Stimulated activated CD4-positive, alpha-beta T cell treated with anti-CD3 and anti-CD28 coated beads, TNF-alpha, amount 100 ng/mL, for 48 hours (primary cell): Measurements from ENCODE around the gene MAGI2.

ENCODE experiments used
- DNase-seq, 3 donors: peaks; one replicate each; pipeline ENCODE4 v3.0.0-alpha.2; 2020; ENCODE audit warnings: low read depth in 3 of 3

The MAGI2 gene

DNA sequence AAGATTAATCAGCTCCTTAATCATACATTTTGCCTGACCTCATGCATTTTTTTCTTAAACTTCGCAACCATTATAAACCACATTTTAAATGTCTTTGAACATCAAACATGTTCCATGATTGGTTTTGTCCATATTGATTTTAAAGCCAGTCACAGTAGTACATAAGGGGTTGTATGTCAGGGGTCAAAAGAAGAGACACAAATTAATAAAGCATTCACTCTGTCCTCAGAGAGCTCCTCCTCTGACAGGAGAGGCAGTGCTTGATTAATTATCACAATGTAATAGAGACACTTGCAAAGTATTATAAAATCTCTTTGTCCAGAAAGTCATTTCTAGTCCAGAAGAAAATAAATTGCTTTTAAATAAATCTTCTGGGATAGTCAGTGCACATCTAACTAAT lies 195.5 kb downstream of the MAGI2 start:
- no peak for DNase-seq

- no peak for DNase-seq
Observed at GRCh38 chr7:79245623-79246249, 207.7 kb downstream of the MAGI2 start.

GRCh38 chr7:79244482-79244881 lies 209.0 kb downstream of the MAGI2 start:
- DNase-seq: no peak

DNA sequence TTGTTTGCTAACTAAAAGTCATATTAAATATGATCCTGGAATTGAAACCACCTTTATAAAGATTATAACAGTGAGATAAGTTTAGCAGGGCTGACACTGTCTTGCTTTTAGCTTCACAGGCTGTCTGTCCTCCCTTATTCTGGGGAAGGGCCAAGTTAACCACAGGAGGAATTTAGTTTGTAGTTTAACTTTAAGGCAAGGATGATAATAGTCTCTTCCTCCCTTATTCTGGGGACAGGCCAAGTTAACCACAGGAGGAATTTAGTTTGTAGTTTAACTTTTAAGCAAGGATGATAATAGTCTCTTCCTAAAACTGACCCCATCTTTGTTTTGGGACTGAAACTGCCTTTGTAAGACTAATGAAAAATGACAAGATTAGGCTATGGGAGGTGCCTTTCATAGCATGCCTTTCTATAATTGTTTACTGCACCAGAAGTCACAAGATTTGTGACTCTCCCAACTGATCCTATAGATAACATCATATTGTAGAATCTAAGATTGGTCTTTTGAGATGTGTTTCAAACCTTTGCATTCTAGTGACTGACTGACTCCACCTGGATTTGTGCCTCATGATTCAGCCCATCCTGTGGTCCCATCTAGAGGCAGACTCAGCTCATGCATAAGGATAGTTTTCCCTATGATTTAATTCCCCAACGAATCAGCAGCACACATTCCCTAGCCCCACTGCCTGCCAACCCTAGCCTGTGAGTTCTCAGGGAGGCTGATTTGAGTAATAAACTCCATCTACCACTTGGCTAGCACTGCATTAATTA lies 212.0 kb downstream of the MAGI2 start:
- DNase-seq: no peak

DNA sequence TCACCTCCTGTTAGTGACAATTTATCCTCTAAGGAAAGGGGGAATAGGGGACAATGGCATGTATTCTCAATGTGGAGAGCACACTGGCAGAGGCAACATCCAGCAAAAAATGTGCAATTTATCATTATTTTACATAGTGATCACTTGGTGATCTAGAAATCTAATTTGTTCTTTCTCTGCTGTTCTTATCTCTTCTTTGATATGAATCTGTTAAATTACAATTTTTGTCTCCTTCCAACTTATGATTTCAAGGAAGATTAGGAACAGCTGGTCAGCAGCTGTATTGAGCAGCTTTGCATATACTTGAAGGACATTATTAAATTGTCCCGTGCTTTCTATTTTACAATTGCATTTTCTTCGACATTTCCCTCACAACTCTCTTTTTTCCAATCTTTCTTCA lies 213.1 kb downstream of the MAGI2 start:
- DNase-seq: no peak

DNA sequence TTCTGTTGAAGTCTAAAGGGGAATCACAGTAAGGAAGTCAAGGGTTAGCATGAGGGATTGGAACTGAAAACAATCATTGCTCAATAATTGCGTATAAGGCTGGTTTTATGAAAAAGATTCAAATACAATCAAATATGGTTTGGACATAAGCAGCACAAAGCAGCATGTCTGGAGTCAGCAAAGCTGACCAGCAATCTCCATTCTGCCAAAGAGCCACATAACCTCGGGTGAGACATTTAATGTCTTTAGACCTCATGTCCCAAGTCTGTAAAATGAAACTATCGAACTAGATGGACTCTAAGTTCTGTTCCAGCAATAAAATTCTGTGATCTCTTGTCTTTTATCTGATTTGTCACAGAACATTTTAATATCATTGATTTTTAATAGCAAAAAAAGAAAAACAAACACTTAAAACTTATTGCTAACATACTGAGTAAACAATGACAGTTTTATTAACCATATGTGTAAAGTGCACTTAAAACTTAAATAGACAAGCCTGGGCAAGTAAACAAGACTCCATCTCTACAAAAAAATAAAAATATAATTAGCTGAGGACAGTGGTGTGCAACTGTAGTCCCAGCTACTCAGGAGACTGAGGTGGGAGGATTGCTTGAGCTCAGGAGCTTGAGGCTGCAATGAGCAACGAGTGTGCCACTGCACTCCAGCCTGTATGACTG lies 217.0 kb downstream of the MAGI2 start:
- DNase-seq: no peak

DNA sequence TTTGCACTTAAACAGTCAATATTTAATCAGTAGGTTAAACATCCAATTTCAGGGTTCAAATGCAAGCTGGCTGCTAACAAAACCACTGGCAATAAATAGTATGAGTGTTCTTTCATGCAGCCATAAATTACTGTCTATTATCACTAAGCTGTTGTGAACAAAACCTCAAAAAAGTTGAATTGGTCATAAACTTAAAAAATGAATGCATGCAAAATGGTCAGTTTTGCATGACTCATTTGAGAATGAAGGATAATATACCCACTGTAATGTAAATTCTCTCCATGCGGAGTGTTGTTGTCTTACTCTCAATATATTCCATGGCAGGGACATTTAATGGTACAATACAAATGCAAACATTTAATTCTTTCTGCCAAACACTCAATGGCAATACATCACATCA lies 226.4 kb downstream of the MAGI2 start:
- no peak for DNase-seq

DNA sequence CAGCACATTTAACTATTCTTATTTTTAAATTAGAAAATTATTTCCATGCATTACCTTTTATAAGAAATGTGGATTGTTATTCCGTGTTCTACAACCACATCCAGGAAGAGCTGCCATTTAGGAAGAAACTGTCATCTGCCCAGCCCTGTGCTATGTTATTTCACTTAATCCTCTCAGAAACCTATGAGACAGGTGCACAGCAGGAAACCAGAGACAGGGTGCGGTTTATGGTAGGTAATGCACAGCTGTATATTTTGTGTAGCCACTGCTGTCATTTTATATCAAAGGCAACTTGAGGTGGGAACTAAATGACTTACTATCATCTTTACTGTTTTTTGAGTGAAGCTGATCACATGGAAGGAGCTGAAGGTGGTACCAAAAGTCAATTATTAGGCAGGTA lies 232.3 kb downstream of the MAGI2 start:
- DNase-seq: no peak

DNA sequence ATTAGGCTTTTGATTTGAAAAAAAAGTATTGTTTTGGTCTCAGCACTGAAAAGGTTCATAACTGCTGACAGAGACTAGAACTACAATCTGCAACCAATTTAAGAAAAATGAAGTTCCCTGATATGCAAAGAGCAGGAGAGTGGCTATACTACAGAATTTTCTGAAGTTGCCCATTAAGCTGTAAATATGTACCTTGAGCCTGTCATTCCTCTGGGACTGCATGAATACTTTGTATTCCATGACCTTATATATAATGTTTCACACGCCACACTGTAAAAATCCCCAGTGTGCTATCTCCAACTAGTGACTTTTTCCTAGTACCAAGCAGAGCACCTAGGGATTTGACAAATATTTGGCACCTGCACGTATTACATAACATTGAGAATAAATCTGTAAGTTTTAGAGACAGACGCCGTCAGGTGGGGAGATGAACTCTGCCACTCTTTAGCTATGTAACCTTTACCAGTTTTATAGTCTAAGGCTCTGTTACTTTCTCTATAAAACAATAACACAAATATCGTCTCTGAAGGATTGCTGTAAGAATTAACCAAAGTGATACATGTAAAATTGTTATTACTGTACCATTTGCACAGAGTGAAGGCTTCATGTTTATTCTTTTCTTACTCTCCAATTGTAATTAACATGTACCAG lies 235.4 kb downstream of the MAGI2 start:
- DNase-seq: no peak

DNA sequence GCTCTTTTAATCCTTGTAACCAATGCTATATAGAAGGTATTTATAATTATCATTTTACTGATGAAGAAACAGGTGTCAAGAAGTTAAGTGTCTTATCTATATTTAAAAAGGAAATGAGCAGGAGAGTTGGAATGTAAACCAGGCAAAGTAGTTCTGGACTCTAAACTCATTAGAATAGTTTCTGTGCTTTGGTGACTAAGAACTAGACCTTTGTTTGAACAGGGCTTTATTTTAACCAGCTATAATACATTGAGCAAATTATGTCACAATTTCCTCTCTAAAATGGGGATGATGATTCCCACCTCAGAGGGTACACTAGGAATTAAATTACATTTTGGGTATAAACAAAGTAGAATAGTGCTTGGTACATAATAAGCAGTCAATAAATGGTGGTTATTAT lies 236.0 kb downstream of the MAGI2 start:
- no peak for DNase-seq

DNA sequence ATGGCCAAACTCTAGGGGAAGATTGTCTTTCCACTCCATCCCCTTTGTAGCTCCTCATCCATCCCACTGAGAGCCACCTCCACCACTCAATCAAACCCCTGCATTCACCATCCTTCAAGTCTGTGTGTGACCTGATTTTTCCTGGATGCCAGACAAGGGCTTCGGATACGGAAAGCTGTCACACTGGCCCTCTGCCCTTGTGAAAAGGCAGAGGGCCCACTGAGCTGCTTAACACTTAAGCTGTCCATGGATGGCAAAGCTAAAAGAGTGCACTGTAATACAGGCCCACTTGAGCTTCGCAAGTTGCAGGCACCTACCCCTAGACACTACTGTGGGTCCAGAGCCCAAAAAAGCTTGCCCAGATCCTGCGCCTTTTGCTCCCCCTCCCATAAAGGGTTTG lies 237.2 kb downstream of the MAGI2 start:
- DNase-seq: no peak

GRCh38 chr7:79212334-79212733 lies 241.1 kb downstream of the MAGI2 start:
- DNase-seq: no peak

DNA sequence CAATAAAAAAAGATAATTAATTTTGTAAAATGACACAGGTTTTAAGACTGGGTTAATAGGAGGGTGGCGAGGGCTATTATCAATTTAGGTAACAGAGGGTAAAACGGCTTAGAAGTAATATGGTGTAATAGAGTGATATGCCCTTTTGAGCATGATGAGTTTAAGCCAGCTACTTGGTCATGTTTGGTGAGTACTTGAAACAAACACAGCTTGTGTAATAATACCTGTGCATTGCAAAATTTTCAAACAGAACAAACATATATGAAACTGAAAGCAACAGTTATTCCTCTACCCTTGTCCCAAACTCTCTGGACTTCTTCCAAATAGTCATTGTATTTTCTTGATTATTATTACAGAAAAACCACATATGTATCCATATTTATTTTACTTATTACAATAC lies 241.7 kb downstream of the MAGI2 start:
- DNase-seq: no peak

DNA sequence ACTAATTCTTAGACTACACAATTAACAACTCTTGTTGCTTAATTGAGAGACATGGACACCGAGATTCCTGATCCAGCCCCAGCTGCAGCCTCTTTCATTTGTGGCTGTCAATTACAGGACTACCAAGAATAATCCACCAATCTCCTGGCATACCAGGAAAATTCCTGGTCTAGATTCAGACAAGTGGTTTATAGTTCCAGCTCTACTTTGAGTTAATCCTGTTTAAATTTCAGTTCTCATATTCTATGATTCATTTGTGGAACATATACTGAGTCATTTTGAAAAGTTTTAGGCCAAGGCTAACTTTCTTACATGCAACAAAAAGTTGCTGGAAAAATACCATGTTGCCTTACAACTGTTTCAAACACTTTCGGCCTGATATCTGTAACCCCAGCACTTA lies 253.5 kb downstream of the MAGI2 start:
- no peak for DNase-seq

- DNase-seq: no peak
Observed at GRCh38 chr7:79199266-79199665, 254.2 kb downstream of the MAGI2 start.

GRCh38 chr7:79185605-79186004 lies 267.9 kb downstream of the MAGI2 start:
- DNase-seq: no peak

DNA sequence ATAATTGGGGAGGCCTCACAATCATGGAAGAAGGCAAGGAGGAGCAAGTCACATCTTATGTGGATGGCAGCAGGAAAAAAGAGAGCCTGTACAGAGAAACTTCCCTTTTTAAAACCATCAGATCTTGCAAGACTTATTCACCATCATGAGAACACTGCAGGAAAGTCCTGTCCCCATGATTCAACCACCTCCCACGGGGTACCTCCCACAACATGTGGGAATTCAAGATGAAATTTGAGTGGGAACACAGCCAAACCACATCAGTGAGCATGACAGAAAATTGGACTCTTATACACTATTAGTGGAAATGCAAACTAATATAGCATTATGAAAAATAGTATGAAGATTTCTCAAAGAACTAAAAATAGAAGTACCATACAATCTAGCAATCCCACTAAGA lies 271.2 kb downstream of the MAGI2 start:
- DNase-seq: no peak

GRCh38 chr7:79180533-79180932 lies 272.9 kb downstream of the MAGI2 start:
- DNase-seq: no peak

GRCh38 chr7:79176859-79177477 lies 276.5 kb downstream of the MAGI2 start:
- no peak for DNase-seq

GRCh38 chr7:79175374-79175773 lies 278.1 kb downstream of the MAGI2 start:
- DNase-seq: no peak

GRCh38 chr7:79165225-79165624 lies 288.2 kb downstream of the MAGI2 start:
- DNase-seq: no peak

GRCh38 chr7:79159040-79159664 lies 294.3 kb downstream of the MAGI2 start:
- DNase-seq: no peak
